ENCODE measurements around the gene BRWD1. TPM values are rescaled to one million over a fixed set of nuclear protein-coding genes. Genes with fewer than 3 reads are reported as not detected.

The BRWD1 gene
- total RNA-seq, 2 donors from 2014 or later = 43.2 to 83.8 TPM

- 79% methylated on average over 2 of the region's 2 CpGs for WGBS
- intact Hi-C loops (cut with DNase I) = no loop called here
- no peak overlapping the region for H3K4me3 ChIP-seq
- H3K9me3 ChIP-seq = no peaks in the 10 kb centered on the region
- DNase-seq (ENCODE audit: low spot score) = no peak
- no peaks in the 10 kb centered on the region for H3K27me3 ChIP-seq (replicated peaks; ENCODE audit: insufficient read depth)
- no peaks in the 10 kb centered on the region for H3K36me3 ChIP-seq
- H3K27ac ChIP-seq = no peak overlapping the region
- no peak for TF ChIP-seq CTCF (IDR thresholded peaks at IDR 0.05)
- no peak for TF ChIP-seq POLR2AphosphoS5 (IDR thresholded peaks at IDR 0.05)
- no peak for TF ChIP-seq POLR2A (IDR thresholded peaks at IDR 0.05)
- no peaks in the 10 kb centered on the region for H3K4me1 ChIP-seq (replicated peaks)
Measured at GRCh38 chr21:39269620-39270019, 43.8 kb downstream of the BRWD1 start.

- no peaks in the 10 kb centered on the region for H3K27me3 ChIP-seq (replicated peaks; ENCODE audit: insufficient read depth)
- WGBS = 43% methylated on average over 2 of the region's 2 CpGs
- H3K36me3 ChIP-seq = no peaks in the 10 kb centered on the region
Measured at GRCh38 chr21:39265603-39266002, 47.8 kb downstream of the BRWD1 start.

GRCh38 chr21:39263372-39263771 is 50.1 kb downstream of the BRWD1 start:
- intact Hi-C loops (cut with DNase I) = no loop called here
- 100% methylated on average over 2 of the region's 2 CpGs for WGBS
- Histone ChIP-seq H3K4me3 (no peak overlapping the region), H3K27me3 (replicated peaks; ENCODE audit: insufficient read depth) (no peaks in the 10 kb centered on the region), H3K36me3 (no peaks in the 10 kb centered on the region), H3K4me1 (replicated peaks) (no peaks in the 10 kb centered on the region), H3K27ac (no peak overlapping the region), H3K9me3 (no peaks in the 10 kb centered on the region)
- TF ChIP-seq POLR2AphosphoS5 (IDR thresholded peaks at IDR 0.05) = no peak
- TF ChIP-seq CTCF (IDR thresholded peaks at IDR 0.05) = no peak
- no peak for TF ChIP-seq POLR2A (IDR thresholded peaks at IDR 0.05)
- DNase-seq (ENCODE audit: low spot score) = no peak

More at GRCh38 chr21:39265603-39266002, 47.8 kb downstream of the BRWD1 start:
- no peak overlapping the region for H3K27ac ChIP-seq
- no peaks in the 10 kb centered on the region for H3K4me1 ChIP-seq (replicated peaks)
- no peak overlapping the region for H3K4me3 ChIP-seq
- H3K9me3 ChIP-seq = no peaks in the 10 kb centered on the region
- DNase-seq (ENCODE audit: low spot score) = no peak
- intact Hi-C loops (cut with DNase I) = no loop called here
- TF ChIP-seq POLR2A (IDR thresholded peaks at IDR 0.05) = no peak
- TF ChIP-seq POLR2AphosphoS5 (IDR thresholded peaks at IDR 0.05) = no peak
- TF ChIP-seq CTCF (IDR thresholded peaks at IDR 0.05) = no peak

- no peak overlapping the region for H3K27ac ChIP-seq
- no peak for DNase-seq (ENCODE audit: low spot score)
- no peaks in the 10 kb centered on the region for H3K9me3 ChIP-seq
- no peak overlapping the region for H3K4me3 ChIP-seq
- no peaks in the 10 kb centered on the region for H3K27me3 ChIP-seq (replicated peaks; ENCODE audit: insufficient read depth)
- TF ChIP-seq POLR2AphosphoS5 (IDR thresholded peaks at IDR 0.05) (no peak), CTCF (IDR thresholded peaks at IDR 0.05) (no peak), POLR2A (IDR thresholded peaks at IDR 0.05) (no peak)
- peaks cover 0 to 10% of the 10 kb centered on the region in 2 donors for H3K36me3 ChIP-seq
- WGBS = 42% methylated on average over 4 of the region's 4 CpGs
- no peaks in the 10 kb centered on the region for H3K4me1 ChIP-seq (replicated peaks)
- intact Hi-C loops (cut with DNase I) = no loop called here
Measured at GRCh38 chr21:39258207-39258606, 55.2 kb downstream of the BRWD1 start.

- peaks cover 0 to 7% of the 10 kb centered on the region in 2 donors for H3K36me3 ChIP-seq
- WGBS = 42% methylated on average over 3 of the region's 3 CpGs
- no peaks in the 10 kb centered on the region for H3K9me3 ChIP-seq
Measured at GRCh38 chr21:39251326-39251725, 62.1 kb downstream of the BRWD1 start.

More at GRCh38 chr21:39251326-39251725, 62.1 kb downstream of the BRWD1 start:
- TF ChIP-seq POLR2AphosphoS5 (IDR thresholded peaks at IDR 0.05) = no peak
- no peak for TF ChIP-seq POLR2A (IDR thresholded peaks at IDR 0.05)
- TF ChIP-seq CTCF (IDR thresholded peaks at IDR 0.05) = no peak
- no peaks in the 10 kb centered on the region for H3K27me3 ChIP-seq (replicated peaks; ENCODE audit: insufficient read depth)
- H3K4me3 ChIP-seq = no peak overlapping the region
- no peak overlapping the region for H3K27ac ChIP-seq
- DNase-seq (ENCODE audit: low spot score) = no peak
- H3K4me1 ChIP-seq (replicated peaks) = no peaks in the 10 kb centered on the region
- intact Hi-C loops (cut with DNase I) = no loop called here
